SU-DHL-6 (cell line): ENCODE results near the gene ARHGEF28.

ENCODE experiments used
- H2AFZ ChIP-seq: fragments of 200-600 bp; sonication (generic); 2 replicates; pipeline ENCODE4 v1.6.1; 2014; ENCODE audit warnings: low read depth, mild to moderate bottlenecking, moderate library complexity, mixed read lengths, antibody characterized with exemption, low read length; ENCODE audit not compliant: severe bottlenecking
- H3F3A ChIP-seq: fragments of 200-600 bp; shearing (Covaris generic); 2 replicates; pipeline ENCODE4 v1.6.0; 2016; ENCODE audit warnings: antibody characterized with exemption, mild to moderate bottlenecking; ENCODE audit not compliant: insufficient read depth
- H3K27ac ChIP-seq: fragments of 200-600 bp; sonication (generic); 2 replicates; pipeline ENCODE4 v1.5.1; 2016; ENCODE audit warnings: low read depth, mild to moderate bottlenecking, low read length, moderate library complexity, mixed read lengths
- H3K27me3 ChIP-seq: fragments of 200-600 bp; sonication (generic), shearing (Covaris generic); 2 replicates; pipeline ENCODE4 v1.6.0; 2014; ENCODE audit warnings: mild to moderate bottlenecking, low read length
- H3K36me3 ChIP-seq: fragments of 200-600 bp; sonication (generic); 2 replicates; pipeline ENCODE4 v1.6.1; 2014; ENCODE audit warnings: mild to moderate bottlenecking, low read length, mixed read lengths
- H3K4me2 ChIP-seq: fragments of 300-600, 200-600 bp; shearing (Covaris generic), sonication (generic); 2 replicates; pipeline ENCODE4 v1.6.0; 2014; ENCODE audit warnings: low read length, low read depth, mild to moderate bottlenecking; ENCODE audit not compliant: poor library complexity, severe bottlenecking
- H3K4me3 ChIP-seq: fragments of 200-600 bp; sonication (generic); 2 replicates; pipeline ENCODE4 v1.5.1; 2014; ENCODE audit warnings: antibody characterized with exemption, low read length, mild to moderate bottlenecking, mixed read lengths; ENCODE audit not compliant: insufficient read depth, poor library complexity, severe bottlenecking
- H3K79me2 ChIP-seq: fragments of 200-600 bp; sonication (generic); 2 replicates; pipeline ENCODE4 v1.6.1; 2014; ENCODE audit warnings: mild to moderate bottlenecking, low read length, moderate library complexity; ENCODE audit not compliant: insufficient read depth
- H3K9ac ChIP-seq: fragments of 200-600 bp; sonication (generic); 2 replicates; pipeline ENCODE4 v1.7.0; 2014; ENCODE audit warnings: mild to moderate bottlenecking, low read length
- H3K9me2 ChIP-seq: fragments of 200-600 bp; sonication (generic); replicated peaks from 2 replicates; pipeline ENCODE4 v1.6.1; 2014; ENCODE audit warnings: low read length; ENCODE audit not compliant: insufficient read depth
- H3K9me3 ChIP-seq: fragments of 200-600 bp; sonication (generic); 2 replicates; pipeline ENCODE4 v1.6.1; 2014; ENCODE audit warnings: low read length, mixed read lengths; ENCODE audit not compliant: insufficient read depth
- H4K20me1 ChIP-seq: fragments of 200-600 bp; sonication (generic); 2 replicates; pipeline ENCODE4 v1.6.1; 2014; ENCODE audit warnings: low read depth, mild to moderate bottlenecking, antibody characterized with exemption, low read length, moderate library complexity, mixed read lengths
- CTCF ChIP-seq: fragments of 200-600 bp; sonication (generic); IDR thresholded peaks from one replicate; pipeline ENCODE4 v1.5.1; 2017; ENCODE audit warnings: antibody characterized with exemption, mild to moderate bottlenecking, low read length, moderate library complexity; ENCODE audit not compliant: insufficient read depth, poor library complexity, severe bottlenecking
- EZH2phosphoT487 ChIP-seq: fragments of 200-600 bp; sonication (generic), shearing (Covaris generic); conservative IDR thresholded peaks from 2 replicates; pipeline ENCODE4 v1.6.1; 2018; ENCODE audit warnings: mild to moderate bottlenecking, antibody characterized with exemption, low read length, moderate library complexity, mixed read lengths

Gene ARHGEF28

GRCh38 chr5:73693573-73694061 is 67.6 kb downstream of the ARHGEF28 start:
- H3K27me3 ChIP-seq: no peaks in the 10 kb centered on the region
- no peak overlapping the region for H3K9ac ChIP-seq
- H3K4me3 ChIP-seq: no peak overlapping the region

GRCh38 chr5:73694089-73694488 is 68.1 kb downstream of the ARHGEF28 start:
- Histone ChIP-seq H3K79me2 (no peaks in the 10 kb centered on the region), H3F3A (no peaks in the 10 kb centered on the region), H3K9me2 (no peaks in the 10 kb centered on the region), H3K36me3 (no peaks in the 10 kb centered on the region), H4K20me1 (no peaks in the 10 kb centered on the region), H3K27ac (no peak overlapping the region), H3K4me2 (no peak overlapping the region), H3K27me3 (no peaks in the 10 kb centered on the region), H2AFZ (no peak overlapping the region), H3K4me3 (no peak overlapping the region), H3K9ac (no peak overlapping the region), H3K9me3 (no peaks in the 10 kb centered on the region)
- no peak for TF ChIP-seq EZH2phosphoT487
- no peak for TF ChIP-seq CTCF

More at GRCh38 chr5:73693573-73694061, 67.6 kb downstream of the ARHGEF28 start:
- no peaks in the 10 kb centered on the region for H3K9me2 ChIP-seq
- TF ChIP-seq EZH2phosphoT487 (no peak), CTCF (no peak)
- no peak overlapping the region for H3K4me2 ChIP-seq
- no peaks in the 10 kb centered on the region for H4K20me1 ChIP-seq
- H3F3A ChIP-seq: no peaks in the 10 kb centered on the region
- H3K36me3 ChIP-seq: no peaks in the 10 kb centered on the region
- H2AFZ ChIP-seq: no peak overlapping the region
- H3K9me3 ChIP-seq: no peaks in the 10 kb centered on the region
- no peak overlapping the region for H3K27ac ChIP-seq
- no peaks in the 10 kb centered on the region for H3K79me2 ChIP-seq

DNA sequence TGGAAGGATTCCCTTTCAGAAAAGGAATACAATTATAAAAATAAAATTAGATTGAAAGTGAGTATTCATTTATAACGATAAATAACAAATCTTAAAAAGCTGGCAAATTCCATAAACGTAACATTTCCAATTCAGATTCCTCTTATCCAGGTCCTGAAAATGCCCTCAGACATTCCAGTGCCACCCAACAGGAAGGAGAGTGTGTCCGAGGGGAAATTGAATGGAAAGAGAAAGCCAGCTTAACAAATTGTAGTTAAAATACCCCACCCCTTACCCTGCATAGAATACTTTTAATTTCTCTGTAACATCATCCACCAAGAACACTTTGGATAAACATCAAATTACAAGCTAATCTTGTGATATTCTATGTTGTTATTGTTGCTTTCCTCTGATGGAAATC is 72.0 kb downstream of the ARHGEF28 start:
- H3K4me2 ChIP-seq: no peak overlapping the region
- no peaks in the 10 kb centered on the region for H3K9me3 ChIP-seq
- no peak for TF ChIP-seq EZH2phosphoT487
- TF ChIP-seq CTCF: no peak
- no peak overlapping the region for H2AFZ ChIP-seq
- H3K27me3 ChIP-seq: no peaks in the 10 kb centered on the region
- H3K27ac ChIP-seq: no peak overlapping the region
- H3F3A ChIP-seq: no peaks in the 10 kb centered on the region
- H3K79me2 ChIP-seq: no peaks in the 10 kb centered on the region
- H3K9me2 ChIP-seq: no peaks in the 10 kb centered on the region
- H3K9ac ChIP-seq: no peak overlapping the region
- no peaks in the 10 kb centered on the region for H3K36me3 ChIP-seq
- no peak overlapping the region for H3K4me3 ChIP-seq
- no peaks in the 10 kb centered on the region for H4K20me1 ChIP-seq
